ENCODE results near the gene RNF220. TPM values are rescaled to one million over a fixed set of nuclear protein-coding genes. Genes with fewer than 3 reads are reported as not detected.

The RNF220 gene
- total RNA-seq, 1 experiment from 2014 or later, result 128 TPM

DNA sequence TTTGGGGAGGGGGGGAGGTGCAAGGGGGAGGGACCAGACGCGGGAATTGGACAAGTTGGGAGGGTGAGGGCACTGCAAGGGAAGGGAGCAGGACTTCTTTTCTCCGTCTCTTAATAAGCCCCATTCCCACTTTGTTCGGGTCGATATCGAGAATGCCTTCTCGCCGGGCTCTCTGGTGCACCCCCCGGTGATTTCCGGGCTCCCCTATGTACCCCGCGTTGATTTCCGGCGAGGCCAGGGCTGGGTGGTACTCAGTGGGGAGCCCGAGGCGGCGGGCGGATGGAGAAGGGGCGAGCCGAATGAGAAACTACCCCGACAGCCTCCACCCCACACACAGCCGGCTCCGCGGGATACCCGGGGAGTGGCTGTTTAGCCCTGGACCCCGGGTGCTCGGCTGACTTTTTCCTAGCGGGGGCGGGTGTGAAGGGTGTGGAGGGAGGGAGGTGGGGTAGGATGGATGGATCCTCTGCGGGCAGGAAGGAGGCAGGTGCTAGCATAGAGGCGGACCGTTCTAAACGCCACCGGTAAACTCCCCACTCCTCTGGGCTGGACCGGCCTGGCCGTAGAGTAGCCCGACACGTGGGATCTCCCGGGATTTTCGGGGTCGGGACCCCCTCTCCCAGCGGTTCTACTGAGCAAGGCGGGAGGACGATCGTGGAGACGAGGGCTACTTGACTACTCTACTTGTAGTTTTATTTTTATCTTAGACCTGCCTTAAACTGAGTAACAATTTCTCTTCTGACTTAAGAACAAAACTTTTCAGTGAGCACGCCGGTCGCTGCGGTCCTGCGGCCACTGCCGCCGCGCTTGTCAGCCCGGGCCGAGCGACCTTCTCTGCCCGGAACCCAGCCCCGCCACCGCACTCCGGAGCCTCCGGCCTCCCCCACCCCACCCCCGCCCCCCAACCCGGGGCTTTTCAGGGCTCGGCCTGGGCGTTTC lies 1.0 kb downstream of the RNF220 start:
- ATAC-seq (peak; percentile 22), DNase-seq (ENCODE audit: low spot score) (peak; percentile 37)
- Mint-ChIP-seq H3K4me1 (0 out of 2 replicates have a peak, but pooled peaks cover 3% of the 10 kb centered on the region), H3K9me3 (no peaks in the 10 kb centered on the region), H3K27ac (peak overlapping the region; percentile 87; the same call in 1 of the 2 replicates), H3K4me3 (peak overlapping the region; percentile 95), H3K36me3 (no peaks in the 10 kb centered on the region), H3K27me3 (ENCODE audit: low read depth) (peaks cover 20% of the 10 kb centered on the region)
- peak; percentile 68; the same call in 1 of the 2 replicates for TF ChIP-seq ZNF423 (CRISPR knock-in tag; IDR thresholded peaks at IDR 0.05)
- TF ChIP-seq NFATC4 (CRISPR knock-in tag; IDR thresholded peaks at IDR 0.05), result no peak
- TF ChIP-seq RELA (CRISPR knock-in tag; IDR thresholded peaks at IDR 0.05; ENCODE audit: borderline replicate concordance), result no peak
- TF ChIP-seq IRF2 (CRISPR knock-in tag; IDR thresholded peaks at IDR 0.05; ENCODE audit: borderline replicate concordance, low read depth), result no peak
- ChIA-PET CTCF (interaction anchor here (0.6 to 1.1 kb wide), 7 partner anchors 24 to 139 kb away, joined by 3 to 5 read pairs (median 3); no protein-coding TSS in a partner anchor), POLR2A (no interaction called here)

DNA sequence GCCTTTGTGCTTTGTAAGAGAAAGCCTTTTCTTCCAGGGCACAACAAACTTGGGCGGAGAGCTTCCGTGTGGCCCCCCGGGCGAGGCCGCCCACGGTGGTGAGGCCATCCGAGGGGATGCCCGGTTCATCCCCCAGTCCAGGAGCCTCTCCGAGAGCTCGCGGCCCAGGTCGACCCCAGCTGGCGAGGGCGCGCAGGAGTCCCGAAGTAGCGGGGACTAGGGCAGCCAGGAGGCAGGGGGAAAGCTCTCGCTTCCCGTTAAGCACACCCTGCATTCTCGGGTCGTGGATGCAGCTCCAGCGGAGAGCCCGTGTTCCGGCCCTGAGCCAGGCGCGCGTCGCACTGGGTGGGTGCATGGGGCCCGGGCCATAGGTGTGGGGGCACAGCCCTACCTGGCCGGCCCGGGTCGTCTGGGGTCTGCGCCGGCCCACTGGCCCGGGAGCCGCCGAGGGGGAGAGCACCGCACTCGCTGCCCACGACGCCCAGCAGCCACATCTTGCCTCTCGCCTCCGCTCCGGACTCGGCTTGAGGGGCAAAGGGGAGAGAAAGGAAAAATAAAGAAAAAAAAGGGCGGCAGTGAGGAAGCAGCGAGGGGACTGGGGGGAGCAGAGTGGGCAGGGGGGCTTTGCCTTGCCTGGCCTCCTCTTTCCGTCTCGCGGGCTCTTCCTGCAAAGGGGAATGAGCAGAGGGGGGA lies 1.8 kb downstream of the RNF220 start:
- Mint-ChIP-seq H3K36me3 (no peaks in the 10 kb centered on the region), H3K9me3 (no peaks in the 10 kb centered on the region), H3K4me1 (0 out of 2 replicates have a peak, but pooled peaks cover 3% of the 10 kb centered on the region), H3K4me3 (peak overlapping the region; percentile 95), H3K27ac (no peak overlapping the region), H3K27me3 (ENCODE audit: low read depth) (peaks cover 21% of the 10 kb centered on the region)
- ChIA-PET POLR2A (no interaction called here), CTCF (interaction anchor here (0.5 to 2.3 kb wide), 10 partner anchors 25 to 188 kb away, joined by 3 to 19 read pairs (median 3); no protein-coding TSS in a partner anchor)
- DNase-seq (ENCODE audit: low spot score), result peak; percentile 31
- 0 out of 2 replicates have a peak, but pooled peaks have one; percentile 3 for ATAC-seq
- TF ChIP-seq IRF2 (CRISPR knock-in tag; IDR thresholded peaks at IDR 0.05; ENCODE audit: borderline replicate concordance, low read depth) (no peak), OVOL2 (CRISPR knock-in tag; IDR thresholded peaks at IDR 0.05; ENCODE audit: borderline replicate concordance) (no peak), ESRRA (CRISPR knock-in tag; IDR thresholded peaks at IDR 0.05; ENCODE audit: borderline replicate concordance) (no peak), ZNF121 (CRISPR knock-in tag; IDR thresholded peaks at IDR 0.05) (no peak), TP53 (CRISPR knock-in tag; IDR thresholded peaks at IDR 0.05) (no peak)
- TF ChIP-seq, protein P1, sequence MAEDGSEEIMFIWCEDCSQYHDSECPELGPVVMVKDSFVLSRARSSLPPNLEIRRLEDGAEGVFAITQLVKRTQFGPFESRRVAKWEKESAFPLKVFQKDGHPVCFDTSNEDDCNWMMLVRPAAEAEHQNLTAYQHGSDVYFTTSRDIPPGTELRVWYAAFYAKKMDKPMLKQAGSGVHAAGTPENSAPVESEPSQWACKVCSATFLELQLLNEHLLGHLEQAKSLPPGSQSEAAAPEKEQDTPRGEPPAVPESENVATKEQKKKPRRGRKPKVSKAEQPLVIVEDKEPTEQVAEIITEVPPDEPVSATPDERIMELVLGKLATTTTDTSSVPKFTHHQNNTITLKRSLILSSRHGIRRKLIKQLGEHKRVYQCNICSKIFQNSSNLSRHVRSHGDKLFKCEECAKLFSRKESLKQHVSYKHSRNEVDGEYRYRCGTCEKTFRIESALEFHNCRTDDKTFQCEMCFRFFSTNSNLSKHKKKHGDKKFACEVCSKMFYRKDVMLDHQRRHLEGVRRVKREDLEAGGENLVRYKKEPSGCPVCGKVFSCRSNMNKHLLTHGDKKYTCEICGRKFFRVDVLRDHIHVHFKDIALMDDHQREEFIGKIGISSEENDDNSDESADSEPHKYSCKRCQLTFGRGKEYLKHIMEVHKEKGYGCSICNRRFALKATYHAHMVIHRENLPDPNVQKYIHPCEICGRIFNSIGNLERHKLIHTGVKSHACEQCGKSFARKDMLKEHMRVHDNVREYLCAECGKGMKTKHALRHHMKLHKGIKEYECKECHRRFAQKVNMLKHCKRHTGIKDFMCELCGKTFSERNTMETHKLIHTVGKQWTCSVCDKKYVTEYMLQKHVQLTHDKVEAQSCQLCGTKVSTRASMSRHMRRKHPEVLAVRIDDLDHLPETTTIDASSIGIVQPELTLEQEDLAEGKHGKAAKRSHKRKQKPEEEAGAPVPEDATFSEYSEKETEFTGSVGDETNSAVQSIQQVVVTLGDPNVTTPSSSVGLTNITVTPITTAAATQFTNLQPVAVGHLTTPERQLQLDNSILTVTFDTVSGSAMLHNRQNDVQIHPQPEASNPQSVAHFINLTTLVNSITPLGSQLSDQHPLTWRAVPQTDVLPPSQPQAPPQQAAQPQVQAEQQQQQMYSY (CRISPR knock-in tag; IDR thresholded peaks at IDR 0.05), result no peak; the same call in 1 of the 2 replicates
- TF ChIP-seq, protein P2, sequence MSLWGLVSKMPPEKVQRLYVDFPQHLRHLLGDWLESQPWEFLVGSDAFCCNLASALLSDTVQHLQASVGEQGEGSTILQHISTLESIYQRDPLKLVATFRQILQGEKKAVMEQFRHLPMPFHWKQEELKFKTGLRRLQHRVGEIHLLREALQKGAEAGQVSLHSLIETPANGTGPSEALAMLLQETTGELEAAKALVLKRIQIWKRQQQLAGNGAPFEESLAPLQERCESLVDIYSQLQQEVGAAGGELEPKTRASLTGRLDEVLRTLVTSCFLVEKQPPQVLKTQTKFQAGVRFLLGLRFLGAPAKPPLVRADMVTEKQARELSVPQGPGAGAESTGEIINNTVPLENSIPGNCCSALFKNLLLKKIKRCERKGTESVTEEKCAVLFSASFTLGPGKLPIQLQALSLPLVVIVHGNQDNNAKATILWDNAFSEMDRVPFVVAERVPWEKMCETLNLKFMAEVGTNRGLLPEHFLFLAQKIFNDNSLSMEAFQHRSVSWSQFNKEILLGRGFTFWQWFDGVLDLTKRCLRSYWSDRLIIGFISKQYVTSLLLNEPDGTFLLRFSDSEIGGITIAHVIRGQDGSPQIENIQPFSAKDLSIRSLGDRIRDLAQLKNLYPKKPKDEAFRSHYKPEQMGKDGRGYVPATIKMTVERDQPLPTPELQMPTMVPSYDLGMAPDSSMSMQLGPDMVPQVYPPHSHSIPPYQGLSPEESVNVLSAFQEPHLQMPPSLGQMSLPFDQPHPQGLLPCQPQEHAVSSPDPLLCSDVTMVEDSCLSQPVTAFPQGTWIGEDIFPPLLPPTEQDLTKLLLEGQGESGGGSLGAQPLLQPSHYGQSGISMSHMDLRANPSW (CRISPR knock-in tag; conservative IDR thresholded peaks at IDR 0.05; ENCODE audit: low read depth), result no peak
- TF ChIP-seq, protein P3, sequence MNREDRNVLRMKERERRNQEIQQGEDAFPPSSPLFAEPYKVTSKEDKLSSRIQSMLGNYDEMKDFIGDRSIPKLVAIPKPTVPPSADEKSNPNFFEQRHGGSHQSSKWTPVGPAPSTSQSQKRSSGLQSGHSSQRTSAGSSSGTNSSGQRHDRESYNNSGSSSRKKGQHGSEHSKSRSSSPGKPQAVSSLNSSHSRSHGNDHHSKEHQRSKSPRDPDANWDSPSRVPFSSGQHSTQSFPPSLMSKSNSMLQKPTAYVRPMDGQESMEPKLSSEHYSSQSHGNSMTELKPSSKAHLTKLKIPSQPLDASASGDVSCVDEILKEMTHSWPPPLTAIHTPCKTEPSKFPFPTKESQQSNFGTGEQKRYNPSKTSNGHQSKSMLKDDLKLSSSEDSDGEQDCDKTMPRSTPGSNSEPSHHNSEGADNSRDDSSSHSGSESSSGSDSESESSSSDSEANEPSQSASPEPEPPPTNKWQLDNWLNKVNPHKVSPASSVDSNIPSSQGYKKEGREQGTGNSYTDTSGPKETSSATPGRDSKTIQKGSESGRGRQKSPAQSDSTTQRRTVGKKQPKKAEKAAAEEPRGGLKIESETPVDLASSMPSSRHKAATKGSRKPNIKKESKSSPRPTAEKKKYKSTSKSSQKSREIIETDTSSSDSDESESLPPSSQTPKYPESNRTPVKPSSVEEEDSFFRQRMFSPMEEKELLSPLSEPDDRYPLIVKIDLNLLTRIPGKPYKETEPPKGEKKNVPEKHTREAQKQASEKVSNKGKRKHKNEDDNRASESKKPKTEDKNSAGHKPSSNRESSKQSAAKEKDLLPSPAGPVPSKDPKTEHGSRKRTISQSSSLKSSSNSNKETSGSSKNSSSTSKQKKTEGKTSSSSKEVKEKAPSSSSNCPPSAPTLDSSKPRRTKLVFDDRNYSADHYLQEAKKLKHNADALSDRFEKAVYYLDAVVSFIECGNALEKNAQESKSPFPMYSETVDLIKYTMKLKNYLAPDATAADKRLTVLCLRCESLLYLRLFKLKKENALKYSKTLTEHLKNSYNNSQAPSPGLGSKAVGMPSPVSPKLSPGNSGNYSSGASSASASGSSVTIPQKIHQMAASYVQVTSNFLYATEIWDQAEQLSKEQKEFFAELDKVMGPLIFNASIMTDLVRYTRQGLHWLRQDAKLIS (CRISPR knock-in tag; IDR thresholded peaks at IDR 0.05; ENCODE audit: borderline replicate concordance), result no peak
- TF ChIP-seq, protein P4, sequence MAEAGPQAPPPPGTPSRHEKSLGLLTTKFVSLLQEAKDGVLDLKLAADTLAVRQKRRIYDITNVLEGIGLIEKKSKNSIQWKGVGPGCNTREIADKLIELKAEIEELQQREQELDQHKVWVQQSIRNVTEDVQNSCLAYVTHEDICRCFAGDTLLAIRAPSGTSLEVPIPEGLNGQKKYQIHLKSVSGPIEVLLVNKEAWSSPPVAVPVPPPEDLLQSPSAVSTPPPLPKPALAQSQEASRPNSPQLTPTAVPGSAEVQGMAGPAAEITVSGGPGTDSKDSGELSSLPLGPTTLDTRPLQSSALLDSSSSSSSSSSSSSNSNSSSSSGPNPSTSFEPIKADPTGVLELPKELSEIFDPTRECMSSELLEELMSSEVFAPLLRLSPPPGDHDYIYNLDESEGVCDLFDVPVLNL (CRISPR knock-in tag; IDR thresholded peaks at IDR 0.05; ENCODE audit: borderline replicate concordance, low read depth), result no peak
- TF ChIP-seq, protein P5, sequence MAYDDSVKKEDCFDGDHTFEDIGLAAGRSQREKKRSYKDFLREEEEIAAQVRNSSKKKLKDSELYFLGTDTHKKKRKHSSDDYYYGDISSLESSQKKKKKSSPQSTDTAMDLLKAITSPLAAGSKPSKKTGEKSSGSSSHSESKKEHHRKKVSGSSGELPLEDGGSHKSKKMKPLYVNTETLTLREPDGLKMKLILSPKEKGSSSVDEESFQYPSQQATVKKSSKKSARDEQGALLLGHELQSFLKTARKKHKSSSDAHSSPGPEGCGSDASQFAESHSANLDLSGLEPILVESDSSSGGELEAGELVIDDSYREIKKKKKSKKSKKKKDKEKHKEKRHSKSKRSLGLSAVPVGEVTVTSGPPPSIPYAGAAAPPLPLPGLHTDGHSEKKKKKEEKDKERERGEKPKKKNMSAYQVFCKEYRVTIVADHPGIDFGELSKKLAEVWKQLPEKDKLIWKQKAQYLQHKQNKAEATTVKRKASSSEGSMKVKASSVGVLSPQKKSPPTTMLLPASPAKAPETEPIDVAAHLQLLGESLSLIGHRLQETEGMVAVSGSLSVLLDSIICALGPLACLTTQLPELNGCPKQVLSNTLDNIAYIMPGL (CRISPR knock-in tag; IDR thresholded peaks at IDR 0.05), result no peak
- TF ChIP-seq, protein P6, sequence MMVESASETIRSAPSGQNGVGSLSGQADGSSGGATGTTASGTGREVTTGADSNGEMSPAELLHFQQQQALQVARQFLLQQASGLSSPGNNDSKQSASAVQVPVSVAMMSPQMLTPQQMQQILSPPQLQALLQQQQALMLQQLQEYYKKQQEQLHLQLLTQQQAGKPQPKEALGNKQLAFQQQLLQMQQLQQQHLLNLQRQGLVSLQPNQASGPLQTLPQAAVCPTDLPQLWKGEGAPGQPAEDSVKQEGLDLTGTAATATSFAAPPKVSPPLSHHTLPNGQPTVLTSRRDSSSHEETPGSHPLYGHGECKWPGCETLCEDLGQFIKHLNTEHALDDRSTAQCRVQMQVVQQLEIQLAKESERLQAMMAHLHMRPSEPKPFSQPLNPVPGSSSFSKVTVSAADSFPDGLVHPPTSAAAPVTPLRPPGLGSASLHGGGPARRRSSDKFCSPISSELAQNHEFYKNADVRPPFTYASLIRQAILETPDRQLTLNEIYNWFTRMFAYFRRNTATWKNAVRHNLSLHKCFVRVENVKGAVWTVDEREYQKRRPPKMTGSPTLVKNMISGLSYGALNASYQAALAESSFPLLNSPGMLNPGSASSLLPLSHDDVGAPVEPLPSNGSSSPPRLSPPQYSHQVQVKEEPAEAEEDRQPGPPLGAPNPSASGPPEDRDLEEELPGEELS (CRISPR knock-in tag; IDR thresholded peaks at IDR 0.05), result no peak

Measured in WTC11 (cell line).